ENCODE data around the gene TEX36.

DNA sequence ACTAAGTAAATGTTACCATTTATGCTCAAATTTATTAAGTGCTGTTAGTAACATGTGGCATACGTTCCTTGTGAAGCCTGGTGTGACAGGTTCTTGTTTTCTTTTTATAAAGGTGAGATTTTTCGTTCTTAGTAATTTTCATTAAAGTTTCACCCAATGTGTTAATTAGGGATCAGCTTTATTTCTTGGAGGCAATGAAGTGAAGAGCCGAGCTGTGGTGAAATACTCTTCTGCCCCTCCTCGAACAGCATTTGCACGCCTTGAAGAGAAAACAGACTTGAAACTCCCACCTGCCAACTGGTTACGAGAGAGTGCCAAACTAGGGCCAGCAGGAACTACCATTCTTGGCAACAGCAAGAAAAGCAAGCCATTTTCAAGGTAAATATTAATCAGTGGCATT lies 38.1 kb upstream of the TEX36 start:
- TF ChIP-seq, protein P1, sequence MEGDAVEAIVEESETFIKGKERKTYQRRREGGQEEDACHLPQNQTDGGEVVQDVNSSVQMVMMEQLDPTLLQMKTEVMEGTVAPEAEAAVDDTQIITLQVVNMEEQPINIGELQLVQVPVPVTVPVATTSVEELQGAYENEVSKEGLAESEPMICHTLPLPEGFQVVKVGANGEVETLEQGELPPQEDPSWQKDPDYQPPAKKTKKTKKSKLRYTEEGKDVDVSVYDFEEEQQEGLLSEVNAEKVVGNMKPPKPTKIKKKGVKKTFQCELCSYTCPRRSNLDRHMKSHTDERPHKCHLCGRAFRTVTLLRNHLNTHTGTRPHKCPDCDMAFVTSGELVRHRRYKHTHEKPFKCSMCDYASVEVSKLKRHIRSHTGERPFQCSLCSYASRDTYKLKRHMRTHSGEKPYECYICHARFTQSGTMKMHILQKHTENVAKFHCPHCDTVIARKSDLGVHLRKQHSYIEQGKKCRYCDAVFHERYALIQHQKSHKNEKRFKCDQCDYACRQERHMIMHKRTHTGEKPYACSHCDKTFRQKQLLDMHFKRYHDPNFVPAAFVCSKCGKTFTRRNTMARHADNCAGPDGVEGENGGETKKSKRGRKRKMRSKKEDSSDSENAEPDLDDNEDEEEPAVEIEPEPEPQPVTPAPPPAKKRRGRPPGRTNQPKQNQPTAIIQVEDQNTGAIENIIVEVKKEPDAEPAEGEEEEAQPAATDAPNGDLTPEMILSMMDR (IDR thresholded peaks at IDR 0.05) = no peak
- no peak for TF ChIP-seq EZH2phosphoT487 (IDR thresholded peaks at IDR 0.05)
